Panc1 (cell line): ENCODE data around the gene RLN3.

Experiments used
- CTCF ChIP-seq: fragments of 450-650 bp; IDR thresholded peaks from 2 replicates; pipeline ENCODE4 v1.5.1; 2017; ENCODE audit warnings: mild to moderate bottlenecking
- TCF7L2 ChIP-seq: IDR thresholded peaks from 2 replicates; pipeline ENCODE4 v1.6.1; 2011; ENCODE audit warnings: mild to moderate bottlenecking, low read depth, low read length, inconsistent platforms
- TF ChIP-seq, protein P1 (sequence below), 2 experiments: IDR thresholded peaks; 2 replicates each; pipeline ENCODE4 v1.6.1; 2011 to 2012; ENCODE audit warnings: low read depth in 2 of 2, control low read depth in 1 of 2, low read length in 1 of 2, mild to moderate bottlenecking in 1 of 2, moderate library complexity in 1 of 2; ENCODE audit not compliant: insufficient read depth in 1 of 2

- no peak for TF ChIP-seq CTCF
- no peak for TF ChIP-seq TCF7L2
- TF ChIP-seq, protein P1, sequence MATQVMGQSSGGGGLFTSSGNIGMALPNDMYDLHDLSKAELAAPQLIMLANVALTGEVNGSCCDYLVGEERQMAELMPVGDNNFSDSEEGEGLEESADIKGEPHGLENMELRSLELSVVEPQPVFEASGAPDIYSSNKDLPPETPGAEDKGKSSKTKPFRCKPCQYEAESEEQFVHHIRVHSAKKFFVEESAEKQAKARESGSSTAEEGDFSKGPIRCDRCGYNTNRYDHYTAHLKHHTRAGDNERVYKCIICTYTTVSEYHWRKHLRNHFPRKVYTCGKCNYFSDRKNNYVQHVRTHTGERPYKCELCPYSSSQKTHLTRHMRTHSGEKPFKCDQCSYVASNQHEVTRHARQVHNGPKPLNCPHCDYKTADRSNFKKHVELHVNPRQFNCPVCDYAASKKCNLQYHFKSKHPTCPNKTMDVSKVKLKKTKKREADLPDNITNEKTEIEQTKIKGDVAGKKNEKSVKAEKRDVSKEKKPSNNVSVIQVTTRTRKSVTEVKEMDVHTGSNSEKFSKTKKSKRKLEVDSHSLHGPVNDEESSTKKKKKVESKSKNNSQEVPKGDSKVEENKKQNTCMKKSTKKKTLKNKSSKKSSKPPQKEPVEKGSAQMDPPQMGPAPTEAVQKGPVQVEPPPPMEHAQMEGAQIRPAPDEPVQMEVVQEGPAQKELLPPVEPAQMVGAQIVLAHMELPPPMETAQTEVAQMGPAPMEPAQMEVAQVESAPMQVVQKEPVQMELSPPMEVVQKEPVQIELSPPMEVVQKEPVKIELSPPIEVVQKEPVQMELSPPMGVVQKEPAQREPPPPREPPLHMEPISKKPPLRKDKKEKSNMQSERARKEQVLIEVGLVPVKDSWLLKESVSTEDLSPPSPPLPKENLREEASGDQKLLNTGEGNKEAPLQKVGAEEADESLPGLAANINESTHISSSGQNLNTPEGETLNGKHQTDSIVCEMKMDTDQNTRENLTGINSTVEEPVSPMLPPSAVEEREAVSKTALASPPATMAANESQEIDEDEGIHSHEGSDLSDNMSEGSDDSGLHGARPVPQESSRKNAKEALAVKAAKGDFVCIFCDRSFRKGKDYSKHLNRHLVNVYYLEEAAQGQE (IDR thresholded peaks at IDR 0.05; ENCODE audit: insufficient read depth in 1 of 2, low read depth in 2 of 2, low read length in 1 of 2) = no peak
Observed at GRCh38 chr19:14033946-14034345, 6.0 kb downstream of the RLN3 start.
